ENCODE data around the gene NRTN.
"Not testable (repeated sequence)": the region's sequence is repeated elsewhere in the genome, so short reads cannot be mapped to it uniquely, and the experiment has no call there.

NRTN gene, protein sequence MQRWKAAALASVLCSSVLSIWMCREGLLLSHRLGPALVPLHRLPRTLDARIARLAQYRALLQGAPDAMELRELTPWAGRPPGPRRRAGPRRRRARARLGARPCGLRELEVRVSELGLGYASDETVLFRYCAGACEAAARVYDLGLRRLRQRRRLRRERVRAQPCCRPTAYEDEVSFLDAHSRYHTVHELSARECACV

DNA sequence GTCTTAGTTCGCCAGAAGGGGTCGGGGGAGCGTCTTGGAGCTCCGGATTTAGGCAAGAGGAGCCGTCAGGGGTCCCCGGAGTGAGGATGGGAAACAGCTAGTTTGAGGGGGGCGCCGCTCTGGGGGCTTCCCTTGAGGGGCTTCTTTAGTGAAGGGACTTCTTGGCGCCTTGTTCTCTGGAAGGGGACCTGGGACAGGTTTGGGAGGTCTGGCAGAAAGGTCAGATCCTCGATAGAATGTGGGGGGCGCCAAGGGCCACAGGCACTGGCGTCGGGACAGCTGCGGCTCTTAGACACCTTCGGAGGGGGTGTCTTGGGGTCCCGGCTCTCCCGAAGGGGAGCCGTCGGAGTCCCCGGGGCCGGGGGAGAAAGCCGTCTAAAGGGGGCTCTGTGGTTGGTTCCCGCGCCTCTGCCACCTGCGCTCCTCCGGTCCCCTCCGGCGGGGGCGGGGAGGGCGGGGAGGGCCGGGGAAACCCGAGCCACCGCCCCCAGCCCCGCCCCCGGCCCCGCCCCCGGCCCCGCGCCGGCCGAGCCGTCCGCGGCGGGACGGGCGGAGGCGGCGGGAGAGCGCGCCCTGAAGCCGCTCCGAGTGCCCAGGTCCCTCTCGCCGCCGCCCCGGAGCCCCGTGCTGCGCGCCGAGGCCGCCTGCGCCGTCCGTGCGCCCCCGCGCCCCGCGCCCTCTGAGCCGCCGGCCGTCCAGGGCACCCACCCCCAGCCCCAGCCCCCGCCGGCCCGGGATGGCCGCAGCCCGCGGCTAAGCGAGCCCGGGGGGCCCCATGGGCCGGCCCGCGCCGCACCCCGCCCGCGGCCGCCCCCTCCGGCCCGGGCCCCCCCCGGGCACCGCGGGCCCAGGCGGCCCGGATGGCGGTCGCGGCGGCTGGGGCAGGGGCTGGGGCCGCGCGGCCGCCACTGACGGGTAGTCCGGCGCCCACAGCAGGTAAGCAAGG is at the start of gene NRTN:
Gene NRTN, plus strand, starts transcription at position 552 of the 946 bp plus-strand sequence. CDS start 19,099 bp downstream, outside the sequence.
- peak; percentile 37 for DNase-seq

DNA sequence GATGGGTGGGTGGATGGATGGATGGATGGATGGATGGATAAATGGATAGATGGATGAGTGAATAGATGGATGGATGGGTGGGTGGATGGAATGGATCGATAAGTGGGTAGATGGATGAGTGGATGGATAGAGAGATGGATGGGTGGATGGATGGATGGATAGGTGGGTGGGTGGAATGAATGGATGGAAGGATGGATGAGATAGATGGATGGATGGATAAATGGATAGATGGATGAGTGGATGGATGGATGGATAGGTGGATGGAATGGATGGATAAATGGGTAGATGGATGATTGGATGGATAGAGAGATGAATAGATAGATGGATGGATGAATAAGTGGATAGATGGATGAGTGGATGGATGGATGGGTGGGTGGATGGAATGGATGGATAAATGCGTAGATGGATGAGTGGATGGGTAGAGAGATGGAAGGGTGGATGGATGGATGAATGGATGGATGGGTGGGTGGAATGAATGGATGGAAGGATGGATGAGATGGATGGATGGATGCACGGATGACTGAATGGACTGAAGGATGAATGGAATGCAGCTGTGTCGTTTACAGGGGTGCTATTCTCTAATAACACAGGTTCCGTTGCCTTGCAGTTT is 42.2 kb upstream of the NRTN start:
- no peak for DNase-seq

DNA sequence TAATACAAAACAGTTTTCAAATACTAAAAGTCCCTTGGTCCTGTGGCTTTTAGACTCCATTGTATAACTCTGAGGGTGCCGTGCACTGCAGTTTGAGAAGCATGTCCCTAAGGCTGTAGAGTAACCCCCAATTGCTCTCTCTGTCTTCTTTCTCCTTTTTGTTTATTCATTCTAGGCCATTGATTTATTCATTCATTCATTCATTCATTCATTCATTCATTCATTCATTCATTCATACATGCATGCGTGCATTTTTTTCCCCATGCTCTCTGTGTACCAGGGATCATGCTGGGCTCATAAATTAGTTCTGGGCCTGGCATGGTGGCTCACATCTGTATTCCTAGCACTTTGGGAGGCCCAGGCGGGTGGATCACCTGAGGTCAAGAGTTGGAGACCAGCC is 39.6 kb upstream of the NRTN start:
- no peak for DNase-seq

DNA sequence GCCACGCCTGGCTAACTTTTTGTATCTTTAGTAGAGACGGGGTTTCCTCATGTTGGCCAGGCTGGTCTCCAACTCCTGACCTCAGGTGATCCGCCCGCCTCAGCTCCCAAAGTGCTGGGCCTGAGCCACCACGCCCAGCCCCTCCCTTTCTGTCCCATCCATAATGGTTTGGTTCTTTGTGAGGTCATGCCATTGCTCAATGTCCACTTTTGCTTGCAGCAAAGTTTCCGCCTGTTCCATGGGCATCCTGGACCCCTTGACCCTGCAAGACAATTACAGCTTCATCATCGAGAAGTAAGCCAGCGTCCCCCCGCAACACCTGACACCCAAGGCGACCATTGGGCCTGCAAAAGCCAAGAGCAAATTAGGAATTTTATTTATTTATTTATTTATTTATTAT is 36.9 kb upstream of the NRTN start:
- no peak for DNase-seq

DNA sequence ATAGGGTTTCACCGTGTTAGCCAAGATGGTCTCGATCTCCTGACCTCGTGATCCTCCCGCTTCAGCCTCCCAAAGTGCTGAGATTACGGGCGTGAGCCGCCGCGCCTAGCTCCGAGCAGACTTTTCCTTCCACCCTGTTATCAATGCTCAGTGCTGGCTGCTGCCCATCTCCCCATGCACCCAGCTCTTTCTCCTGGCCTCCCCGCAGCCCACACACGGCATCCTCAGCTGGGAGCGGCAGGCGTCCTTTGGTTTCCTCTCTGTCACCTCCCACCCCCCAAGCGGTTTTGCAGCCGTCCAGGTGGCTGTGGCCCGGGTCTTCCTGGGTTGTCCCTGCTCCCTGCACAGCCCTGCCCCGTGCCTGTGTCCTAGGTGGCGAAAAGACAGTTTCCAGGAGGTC is 32.5 kb upstream of the NRTN start:
- DNase-seq, result no peak

DNA sequence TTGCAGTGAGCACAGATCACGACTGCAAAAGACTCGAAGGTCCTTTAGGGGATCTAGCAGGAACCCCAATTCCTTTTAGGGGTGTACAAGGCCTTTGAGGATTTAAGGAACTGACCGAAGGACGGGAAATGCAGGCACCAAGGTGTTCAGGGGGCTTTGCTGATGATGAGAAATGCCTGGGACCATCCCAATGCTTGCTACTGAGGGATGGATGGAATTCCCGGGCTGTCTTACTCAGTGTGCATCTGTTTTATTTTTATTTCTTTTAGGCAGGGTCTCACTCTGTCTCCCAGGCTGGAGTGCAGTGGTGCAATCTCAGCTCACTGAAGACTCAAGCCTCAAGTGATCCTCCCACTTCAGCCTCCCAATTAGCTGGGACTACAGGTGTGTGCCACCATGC is 31.6 kb upstream of the NRTN start:
- no peak for DNase-seq

DNA sequence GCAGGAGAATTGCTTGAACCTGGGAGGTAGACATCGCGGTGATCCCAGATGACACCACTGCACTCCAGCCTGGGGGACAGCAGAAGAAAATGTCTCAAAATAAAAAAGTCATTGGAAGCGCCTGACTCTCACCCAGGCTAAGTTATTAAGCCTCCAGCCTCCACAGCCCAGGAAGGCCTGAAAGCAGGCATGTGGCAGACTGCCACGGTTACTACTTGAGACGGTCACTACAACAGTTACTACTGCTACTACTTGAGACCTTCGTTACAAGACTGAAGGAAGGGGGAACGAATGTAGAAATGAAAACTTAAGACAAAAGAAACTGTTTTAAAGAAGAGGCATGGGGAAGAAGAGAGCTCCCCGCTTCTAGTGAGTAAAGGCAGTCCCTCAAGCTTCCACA is 29.9 kb upstream of the NRTN start:
- DNase-seq, result no peak

DNA sequence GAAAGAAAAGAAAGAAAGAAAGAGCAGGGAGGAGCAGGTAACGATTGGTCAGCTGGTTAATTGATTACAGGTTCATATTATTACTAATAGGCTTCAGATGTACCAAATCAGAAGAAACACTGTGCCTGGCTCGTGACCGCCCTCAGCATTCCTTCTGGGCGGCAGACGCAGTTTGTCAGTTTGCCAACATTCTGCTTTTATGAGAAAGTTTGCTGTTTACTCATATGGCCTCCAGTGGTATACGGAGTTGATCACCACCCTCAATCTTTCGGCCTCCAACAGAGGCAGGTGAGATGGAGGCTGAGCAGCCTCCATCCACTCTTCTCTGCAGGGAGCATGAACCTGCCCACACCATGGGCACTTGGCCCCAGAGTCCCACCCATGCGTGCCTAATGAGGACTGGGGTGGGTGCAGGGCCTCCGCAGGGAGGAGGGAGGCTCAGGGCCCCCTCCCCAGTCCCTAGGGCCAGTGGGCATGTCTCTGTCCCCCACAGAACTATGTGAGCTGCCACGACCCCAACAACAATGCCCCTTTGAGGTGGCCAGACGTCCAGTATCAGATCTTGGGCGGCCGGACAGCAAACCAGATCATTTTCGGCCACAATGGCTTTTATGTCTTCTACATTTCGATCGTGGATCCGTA is 29.1 kb upstream of the NRTN start:
- DNase-seq, result no peak

DNA sequence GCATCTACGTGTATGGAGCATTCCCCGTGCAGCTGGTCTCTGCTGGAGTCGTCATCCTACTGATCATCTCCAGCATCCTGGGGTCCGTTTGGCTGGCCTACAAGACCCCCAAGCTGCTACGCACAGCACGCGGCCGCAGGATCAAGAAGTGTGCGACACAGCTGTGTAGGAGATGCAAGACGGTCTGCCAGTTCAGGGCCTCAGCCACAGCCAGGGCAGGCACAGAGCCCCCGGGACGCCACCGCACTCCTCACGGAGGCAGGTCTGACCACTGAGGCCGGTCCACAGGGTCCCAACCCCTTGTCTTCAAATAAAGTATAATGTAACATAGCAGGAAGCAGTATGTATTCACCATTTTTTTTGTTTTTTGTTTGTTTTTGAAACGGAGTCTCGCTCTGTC is 26.5 kb upstream of the NRTN start:
- no peak for DNase-seq

DNA sequence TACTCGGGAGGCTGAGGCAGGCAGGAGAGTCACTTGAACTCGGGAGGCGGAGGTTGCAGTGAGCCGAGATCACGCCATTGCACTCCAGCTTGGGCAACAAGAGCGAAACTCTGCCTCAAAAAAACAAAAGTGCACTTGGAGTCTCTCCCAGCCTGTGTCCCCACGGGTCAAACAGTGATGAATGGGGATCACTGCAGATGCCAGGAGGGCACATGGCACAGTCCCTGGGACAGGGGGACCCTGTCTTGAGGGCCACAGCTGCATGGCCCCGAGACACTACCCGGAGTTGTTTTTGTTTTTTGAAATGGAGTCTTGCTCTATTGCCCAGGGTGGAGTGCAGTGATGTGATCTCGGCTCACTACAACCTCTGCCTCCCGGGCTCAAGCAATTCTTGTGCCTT is 24.0 kb upstream of the NRTN start:
- not testable (repeated sequence) for DNase-seq

DNA sequence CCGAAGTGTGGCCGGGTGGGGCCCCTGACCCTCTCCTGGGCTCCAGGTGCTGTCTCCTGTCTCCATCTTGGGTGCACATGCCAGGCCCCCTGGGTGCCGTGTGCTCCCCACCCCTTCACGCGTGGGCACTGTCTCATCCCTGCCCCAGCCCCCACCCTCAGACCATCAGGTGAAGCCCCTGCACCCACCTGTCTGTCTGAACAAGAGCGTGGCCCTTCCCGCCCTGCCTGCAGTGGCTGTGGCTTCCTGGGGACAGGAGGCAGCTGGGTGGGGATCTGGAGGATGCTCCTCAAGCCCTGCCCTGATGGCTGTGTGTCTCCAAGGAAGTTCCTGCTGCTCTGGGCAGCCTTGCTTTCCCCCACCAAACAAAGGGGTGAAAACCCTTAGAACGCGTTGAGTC is 22.5 kb upstream of the NRTN start:
- DNase-seq, result no peak

DNA sequence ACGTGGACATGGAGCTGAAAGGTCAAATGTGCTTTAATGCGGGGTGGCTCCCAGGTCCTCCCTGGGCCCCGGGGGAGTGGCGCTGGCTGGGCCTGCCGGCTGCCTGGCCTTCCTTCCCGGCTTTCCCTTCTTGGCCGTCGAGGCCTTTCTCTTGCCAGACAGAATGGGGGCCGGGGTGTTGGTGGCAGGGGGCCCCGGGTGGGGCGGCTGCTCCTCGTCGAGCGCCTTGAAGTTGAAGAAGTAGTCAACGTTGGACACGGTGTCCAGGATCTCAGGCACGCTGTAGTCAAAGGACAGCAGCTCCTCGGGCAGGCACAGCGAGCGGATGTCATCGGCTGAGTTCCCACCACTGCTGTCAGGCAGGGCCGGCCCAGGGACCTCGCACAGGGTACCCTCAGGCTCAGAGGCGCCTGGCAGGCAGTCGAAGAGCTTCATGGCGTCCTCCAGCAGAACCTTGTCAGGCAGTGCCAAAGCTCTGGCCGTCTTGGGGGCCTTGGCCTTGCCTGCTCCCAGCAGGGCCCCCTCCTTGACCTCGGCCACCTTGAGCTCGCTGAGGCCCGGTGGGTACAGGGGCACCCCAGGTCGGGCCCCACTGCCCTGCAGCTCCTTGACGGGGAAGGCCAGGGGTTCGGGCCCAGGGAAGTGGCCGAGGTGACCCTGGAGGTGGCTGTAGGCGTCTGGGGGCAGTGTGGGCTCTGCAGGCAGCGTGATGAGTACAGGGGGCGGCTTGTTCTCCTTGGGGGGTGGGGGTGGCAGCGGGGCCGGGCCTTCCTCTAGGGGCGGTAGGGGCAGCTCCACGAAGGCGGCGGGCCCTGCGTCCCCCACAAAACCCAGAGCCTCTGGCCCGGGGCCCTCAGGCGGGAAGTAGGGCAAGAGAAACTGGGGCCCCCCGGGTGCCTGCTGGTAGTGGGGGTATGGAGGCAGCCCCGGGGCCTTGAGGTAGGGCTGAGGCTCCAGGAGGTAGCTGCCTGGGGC is 21.6 kb upstream of the NRTN start:
- no peak for DNase-seq

DNA sequence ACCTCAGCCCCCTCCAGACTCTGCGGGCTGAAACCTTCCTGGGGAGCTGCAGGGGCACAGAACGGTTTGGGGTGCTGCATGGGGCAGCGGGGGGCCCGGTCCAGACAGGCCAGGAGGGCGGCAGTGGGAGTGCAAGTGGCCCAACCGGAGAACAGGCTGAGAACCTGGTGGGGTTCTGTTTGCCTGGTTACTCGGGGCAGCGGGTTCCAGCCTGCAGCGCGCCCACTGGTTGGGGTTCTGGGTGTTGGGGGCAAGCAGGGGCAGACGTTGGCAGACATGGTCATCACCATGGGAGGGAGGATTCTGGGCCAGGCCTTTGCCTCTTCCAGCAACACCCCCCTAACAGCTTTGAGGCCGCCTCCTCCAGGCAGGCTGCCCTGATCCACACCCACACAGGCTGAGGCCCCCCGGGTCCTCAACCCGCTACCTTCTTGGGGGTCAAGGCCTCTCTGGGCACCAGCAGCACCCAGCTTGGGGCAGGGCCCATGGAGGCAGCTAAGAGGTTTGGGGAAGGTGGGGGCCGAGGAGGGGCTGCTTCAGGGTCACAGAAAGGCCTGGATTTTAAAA is 20.2 kb upstream of the NRTN start, which contains the start of gene PRR22:
Gene PRR22, minus strand, starts transcription at position 166 of the 567 bp plus-strand sequence. Its CDS starts 86 bp downstream, at position 80.
- DNase-seq, result no peak

DNA sequence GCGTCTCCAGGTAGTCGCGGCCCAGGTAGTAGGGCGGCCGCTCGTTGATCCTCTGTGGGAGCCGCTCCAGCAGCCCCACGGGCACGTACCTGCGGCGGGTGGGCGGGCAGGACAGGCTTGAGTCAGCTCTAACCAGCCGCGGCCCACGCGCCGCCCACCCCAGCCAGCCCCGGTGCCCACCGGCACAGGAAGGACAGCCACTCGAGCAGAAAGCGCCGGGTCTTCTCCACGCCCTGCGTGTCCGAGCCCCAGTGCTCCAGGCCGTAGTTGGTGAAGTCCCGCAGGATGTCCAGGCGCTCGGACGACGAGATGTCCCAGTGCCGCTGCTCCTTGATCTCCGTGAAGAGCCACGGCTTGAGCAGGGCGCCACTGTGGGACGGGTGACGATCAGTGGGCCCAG is 19.4 kb upstream of the NRTN start:
- no peak for DNase-seq

DNA sequence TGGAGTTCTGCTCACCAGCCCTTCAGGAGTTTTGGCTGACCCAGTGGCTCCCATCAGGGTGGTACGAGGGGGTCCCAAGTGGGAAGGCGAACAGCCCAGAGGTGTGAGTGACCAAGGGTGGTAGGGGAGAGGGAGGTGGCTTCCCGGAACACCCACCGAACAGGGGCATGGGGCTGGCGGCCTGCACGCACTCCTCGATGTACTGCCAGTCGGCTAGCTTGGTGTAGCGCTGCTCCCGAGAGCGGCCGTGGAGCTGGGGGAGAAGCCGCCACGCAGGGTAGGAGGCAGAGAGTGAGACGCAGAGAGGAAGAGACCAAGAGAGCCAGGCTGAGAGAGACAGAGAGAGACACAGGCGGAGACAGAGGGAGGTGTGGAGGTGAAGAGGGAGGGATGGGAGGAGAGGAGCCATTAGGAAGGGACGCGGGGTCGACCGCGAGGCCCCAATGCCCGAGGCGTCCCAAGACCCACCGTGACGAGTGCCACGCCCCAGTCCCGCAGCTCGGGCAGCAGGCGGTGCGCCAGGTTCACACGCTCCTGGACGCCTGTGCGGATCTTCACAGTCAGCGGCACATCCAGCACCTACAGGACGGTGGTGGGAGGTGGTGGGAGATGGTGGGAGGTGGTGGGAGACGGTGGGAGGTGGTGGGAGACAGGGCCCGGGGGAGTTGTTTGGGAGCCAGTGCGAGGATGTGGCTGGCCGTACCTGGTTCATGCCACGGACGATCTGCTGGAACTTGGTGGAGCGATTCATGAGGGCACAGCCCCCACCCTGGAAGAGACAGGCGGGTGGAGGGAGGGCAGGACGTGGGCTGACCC is 18.1 kb upstream of the NRTN start:
- no peak for DNase-seq

DNA sequence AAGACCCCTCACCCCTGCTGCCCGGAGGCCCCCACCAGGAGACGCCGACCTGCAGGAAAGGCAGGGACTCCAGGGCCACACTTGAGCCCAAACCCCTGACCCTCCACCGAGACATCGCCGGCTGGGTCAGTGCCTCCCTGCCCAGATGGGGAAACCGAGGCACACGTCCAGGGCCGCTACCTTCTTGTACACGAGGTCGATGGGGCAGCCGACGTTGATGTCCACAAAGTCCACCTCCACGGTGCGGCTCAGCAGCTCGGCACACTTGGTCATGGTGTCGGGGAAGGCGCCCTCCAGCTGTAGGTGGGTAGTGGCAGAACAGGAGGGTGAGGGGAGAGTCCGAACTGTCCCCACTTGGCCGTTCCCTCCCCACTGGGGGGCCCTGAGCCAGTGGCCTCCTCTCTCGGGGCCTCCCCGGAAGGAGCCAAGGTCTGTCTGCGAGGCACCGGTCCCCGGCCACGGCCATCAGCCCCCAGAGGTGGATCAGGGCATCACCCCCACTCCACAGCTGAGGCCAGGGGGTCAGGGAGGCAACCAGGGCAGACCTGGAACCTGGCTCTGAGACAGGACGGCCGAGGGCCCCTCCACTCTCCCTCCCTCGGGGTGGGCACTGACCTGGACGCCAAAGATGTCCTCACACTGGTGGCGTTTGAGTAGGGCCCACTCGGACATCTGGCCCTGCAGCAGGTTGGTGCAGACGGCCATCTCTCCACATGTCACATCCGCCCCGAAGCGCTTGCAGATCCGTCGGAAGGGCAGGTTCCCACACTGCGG is 17.3 kb upstream of the NRTN start:
- no peak for DNase-seq

DNA sequence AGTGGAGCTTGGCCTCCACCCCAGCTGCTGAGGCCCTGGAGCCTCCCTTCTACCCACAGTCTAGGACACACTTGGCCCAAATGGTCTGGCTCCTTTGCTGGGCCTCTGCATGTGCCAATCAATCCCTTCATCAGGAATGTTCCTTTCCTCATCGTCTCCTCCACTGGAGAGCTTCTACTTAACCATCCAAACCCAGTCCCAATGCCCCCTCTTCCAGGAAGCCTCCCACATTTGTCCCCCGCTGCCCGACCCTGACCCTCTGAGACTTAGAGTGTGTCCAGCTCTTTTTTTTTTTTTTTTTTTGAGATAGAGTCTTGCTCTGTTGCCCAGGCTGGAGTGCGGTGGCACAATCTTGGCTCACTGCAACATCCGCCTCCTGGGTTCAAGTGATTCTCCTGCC is 16.4 kb upstream of the NRTN start:
- DNase-seq, result no peak

DNA sequence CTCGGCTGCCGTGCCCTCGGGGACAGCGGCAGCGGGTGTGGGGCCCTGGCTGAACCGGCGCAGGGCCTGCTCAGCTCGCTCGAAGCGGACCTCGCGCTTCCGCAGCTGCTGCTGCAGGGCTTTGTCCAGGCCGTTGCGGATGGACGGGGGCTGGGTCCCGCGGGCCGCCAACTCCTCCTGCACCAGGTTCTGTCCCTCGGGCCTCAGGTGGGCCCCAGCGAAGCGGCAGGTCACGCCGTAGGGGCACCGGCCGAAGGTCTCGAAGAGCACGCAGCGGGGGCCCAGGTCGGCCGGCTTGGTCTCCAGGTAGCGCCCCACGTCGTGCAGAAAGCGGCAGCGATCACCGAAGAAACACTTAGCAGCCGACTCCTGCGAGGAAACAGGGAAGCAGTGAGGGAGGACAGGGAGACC is 15.5 kb upstream of the NRTN start:
- no peak for DNase-seq

DNA sequence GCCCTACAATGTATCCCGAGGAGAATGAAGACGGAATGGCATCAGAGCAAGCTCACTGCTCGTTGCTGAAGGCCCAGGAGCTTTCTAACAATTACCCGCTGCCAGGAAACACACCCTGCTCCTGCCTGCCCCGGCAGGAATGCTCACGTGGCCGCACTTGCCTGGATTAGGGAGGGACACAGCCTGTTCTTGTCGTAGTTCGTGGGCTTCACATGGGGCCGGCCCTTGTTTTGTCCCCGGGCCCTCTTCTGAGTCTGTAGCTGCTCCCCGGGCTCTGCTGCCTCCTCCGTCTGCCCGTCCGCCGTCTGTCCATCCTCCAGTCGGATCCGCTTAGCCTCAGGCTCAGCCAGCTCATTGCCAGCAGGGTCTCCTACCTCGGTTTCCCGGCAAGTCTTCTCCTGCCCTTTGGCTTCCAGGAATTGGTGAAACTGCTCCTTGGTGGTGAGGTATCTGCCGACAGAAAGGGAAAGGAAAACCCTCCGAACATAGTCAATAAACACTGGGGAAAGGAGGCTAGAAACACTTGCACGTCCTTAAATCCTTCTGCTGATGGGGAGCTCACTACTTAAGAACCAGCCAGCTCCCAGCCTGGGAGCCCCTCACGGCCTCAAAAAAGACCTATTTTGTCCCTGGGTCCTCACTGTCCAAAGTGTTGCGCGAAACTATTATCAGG is 14.8 kb upstream of the NRTN start:
- DNase-seq, result no peak
